Measurements from ENCODE around the gene CLCN6.

- no peak for TF ChIP-seq CTCF (IDR thresholded peaks at IDR 0.05; ENCODE audit: insufficient read depth, low read length)
- no peak for TF ChIP-seq POLR2AphosphoS5 (IDR thresholded peaks at IDR 0.05; ENCODE audit: low read depth)
- TF ChIP-seq REST (IDR thresholded peaks at IDR 0.05; ENCODE audit: insufficient replicate concordance, low read depth): no peak
These were observed 11.3 kb upstream of the CLCN6 start for GRCh38 chr1:11794446-11795237.

Data from HL-60 (cell line).